ENCODE results near the gene EPHA6.
"Not testable (repeated sequence)": the region's sequence is repeated elsewhere in the genome, so short reads cannot be mapped to it uniquely, and the experiment has no call there.

EPHA6 gene

DNA sequence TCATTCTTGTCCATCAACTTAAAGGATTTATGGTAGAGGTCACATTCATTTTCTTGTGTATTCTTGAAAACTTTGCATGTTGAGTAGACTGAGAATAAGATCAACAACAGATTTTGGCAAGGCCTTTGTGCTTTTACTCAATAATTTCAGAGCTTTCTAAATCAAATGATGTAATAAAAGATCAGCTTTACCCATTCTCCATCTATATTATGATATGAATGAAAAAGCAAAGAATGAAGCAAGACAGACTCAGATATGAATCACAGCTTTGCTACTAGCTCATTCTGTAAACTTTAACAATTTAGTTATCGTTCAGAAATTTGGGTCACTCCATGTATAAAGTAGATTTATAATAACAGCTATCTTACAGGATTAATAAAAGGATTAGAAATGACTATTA is 674.3 kb downstream of the EPHA6 start:
- TF ChIP-seq, protein P1, sequence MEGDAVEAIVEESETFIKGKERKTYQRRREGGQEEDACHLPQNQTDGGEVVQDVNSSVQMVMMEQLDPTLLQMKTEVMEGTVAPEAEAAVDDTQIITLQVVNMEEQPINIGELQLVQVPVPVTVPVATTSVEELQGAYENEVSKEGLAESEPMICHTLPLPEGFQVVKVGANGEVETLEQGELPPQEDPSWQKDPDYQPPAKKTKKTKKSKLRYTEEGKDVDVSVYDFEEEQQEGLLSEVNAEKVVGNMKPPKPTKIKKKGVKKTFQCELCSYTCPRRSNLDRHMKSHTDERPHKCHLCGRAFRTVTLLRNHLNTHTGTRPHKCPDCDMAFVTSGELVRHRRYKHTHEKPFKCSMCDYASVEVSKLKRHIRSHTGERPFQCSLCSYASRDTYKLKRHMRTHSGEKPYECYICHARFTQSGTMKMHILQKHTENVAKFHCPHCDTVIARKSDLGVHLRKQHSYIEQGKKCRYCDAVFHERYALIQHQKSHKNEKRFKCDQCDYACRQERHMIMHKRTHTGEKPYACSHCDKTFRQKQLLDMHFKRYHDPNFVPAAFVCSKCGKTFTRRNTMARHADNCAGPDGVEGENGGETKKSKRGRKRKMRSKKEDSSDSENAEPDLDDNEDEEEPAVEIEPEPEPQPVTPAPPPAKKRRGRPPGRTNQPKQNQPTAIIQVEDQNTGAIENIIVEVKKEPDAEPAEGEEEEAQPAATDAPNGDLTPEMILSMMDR (conservative IDR thresholded peaks at IDR 0.05), result no peak
- H3K27ac ChIP-seq, result no peak overlapping the region

DNA sequence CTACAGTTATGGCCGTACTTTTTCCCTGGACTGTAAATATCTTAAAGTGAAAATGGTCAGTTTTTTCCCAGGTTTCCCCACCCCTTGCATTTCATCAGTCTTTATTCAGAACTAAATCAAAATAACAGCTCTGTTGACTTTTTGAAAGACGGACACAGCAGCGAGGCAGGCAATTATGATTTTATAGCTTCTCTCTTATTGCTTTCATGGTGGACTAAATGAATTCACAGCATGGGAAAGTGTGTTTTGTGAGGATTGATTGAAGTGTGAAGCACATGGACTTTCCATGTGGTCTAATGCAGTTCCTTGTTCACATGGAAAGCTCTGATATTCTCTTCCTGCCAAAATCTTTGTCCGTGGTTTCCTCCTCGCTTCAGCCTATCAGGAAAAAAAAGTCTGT is 681.5 kb downstream of the EPHA6 start:
- no peak overlapping the region for H3K27ac ChIP-seq
- TF ChIP-seq, protein P1 (conservative IDR thresholded peaks at IDR 0.05), result no peak

DNA sequence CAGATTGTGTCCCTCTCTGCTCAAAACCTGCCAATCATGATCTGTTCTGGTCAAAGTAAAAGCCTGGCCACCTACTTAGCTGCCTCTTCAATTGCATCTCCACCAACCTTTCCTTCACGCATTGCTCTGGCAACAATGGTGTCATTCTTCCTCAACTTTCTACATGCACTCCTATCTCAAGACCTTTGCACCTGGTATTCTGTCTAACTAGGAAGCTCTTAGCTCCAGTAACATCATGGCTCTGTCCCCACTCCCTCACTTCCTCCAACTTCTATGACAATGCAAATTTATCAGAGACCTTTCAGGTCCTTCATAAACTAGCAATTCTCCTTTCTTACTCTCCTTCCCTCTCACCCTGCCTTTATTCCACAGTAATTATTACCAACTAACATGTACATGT is 682.7 kb downstream of the EPHA6 start:
- no peak overlapping the region for H3K27ac ChIP-seq
- TF ChIP-seq, protein P1 (conservative IDR thresholded peaks at IDR 0.05), result no peak

DNA sequence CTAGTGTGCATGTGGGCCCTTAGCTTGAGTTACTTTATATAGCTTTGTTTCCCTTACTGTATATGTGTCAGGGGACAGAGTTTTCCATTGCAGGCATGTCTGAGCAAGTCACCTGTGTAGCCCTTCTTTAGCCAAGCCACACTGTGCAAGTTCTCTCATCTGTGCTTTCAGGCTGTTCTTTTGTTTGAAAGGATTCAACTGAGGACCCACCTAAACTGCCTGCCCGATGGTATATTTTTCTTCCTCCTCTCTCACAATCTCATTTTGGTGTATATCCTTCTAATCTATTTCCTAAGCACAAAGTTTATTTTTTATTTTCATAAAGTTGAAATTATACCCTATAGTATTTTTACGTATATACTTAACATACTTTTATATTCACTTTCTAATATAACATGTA is 690.1 kb downstream of the EPHA6 start:
- H3K27ac ChIP-seq, result no peak overlapping the region
- TF ChIP-seq, protein P1 (conservative IDR thresholded peaks at IDR 0.05), result no peak

DNA sequence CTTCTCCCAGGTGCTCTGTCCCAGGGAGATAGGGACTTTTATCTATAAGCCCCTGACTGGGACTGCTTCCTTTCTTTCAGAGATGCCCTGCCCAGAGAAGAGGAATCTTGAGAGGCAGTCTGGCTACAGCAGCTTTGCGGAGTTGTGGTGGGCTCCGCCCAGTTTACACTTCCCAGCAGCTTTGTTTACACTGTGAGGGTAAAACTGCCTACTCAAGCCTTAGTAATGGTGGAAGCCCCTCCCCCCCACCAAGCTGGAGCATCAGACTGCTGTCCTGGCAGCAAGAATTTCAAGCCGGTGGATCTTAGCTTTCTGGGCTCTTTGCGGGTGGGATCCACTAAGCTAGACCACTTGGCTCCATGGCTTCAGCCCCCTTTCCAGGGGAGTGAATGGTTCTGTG is 696.4 kb downstream of the EPHA6 start:
- H3K27ac ChIP-seq, result no peak overlapping the region
- TF ChIP-seq, protein P1 (conservative IDR thresholded peaks at IDR 0.05), result no peak

DNA sequence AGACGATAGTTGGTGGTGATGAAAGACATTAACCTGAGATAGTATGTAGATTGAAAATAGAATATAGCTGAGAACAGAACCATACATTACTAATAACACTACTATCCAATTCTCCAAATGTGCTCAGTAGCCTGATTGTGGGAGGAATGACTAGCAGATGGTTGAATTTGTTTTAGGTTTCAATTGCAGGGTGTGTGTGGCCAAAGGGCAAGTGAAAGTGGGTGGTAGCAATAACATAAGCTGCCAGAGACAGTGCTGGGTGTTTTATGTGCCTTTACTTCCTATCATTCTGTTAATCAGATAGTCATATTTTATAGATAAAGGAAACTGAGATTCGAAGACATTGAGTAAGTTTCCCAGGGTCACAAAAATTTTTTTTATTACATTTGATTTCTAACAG is 700.7 kb downstream of the EPHA6 start:
- no peak overlapping the region for H3K27ac ChIP-seq
- TF ChIP-seq, protein P1 (conservative IDR thresholded peaks at IDR 0.05), result no peak

DNA sequence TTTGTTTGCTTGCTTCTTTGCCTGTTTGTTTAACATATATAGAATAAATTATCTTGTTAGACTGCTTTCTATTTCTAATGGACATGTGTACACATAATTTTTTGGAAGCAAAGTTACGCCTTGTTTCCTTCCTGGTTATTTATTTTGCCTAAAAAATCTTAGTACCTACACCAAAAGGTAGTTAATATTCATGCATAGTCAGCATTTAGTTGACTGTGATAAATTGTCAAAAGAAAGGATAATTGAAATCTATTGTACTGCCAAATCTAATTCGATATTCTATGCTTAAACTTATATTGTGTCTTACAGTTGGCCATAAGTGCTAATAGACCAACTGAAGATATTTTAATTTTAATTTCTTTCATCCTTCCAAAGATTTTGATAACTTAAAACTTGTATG is 716.3 kb downstream of the EPHA6 start:
- TF ChIP-seq, protein P1 (conservative IDR thresholded peaks at IDR 0.05), result no peak
- no peak overlapping the region for H3K27ac ChIP-seq

DNA sequence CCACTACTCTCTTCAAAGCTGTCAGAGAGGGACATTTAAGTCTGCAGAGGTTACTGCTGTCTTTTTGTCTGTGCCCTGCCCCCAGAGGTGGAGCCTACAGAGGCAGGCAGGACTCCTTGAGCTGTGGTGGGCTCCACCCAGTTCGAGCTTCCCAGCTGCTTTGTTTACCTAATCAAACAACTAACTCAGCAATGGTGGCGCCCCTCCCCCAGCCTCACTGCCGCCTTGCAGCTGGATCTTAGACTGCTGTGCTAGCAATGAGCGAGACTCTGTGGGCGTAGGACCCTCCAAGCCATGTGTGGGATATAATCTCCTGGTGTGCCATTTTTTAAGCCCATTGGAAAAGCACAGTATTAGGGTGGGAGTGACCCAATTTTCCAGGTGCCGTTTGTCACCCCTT is 733.2 kb downstream of the EPHA6 start:
- H3K27ac ChIP-seq, result not testable (repeated sequence)

Data from VCaP (cell line).